ENCODE measurements around the gene STYXL1.

Gene STYXL1

GRCh38 chr7:75991531-75992082 lies 56.2 kb downstream of the STYXL1 start:
- no peak for DNase-seq

- no peak for DNase-seq
Observed at GRCh38 chr7:75989500-75990388, 58.1 kb downstream of the STYXL1 start.

DNA sequence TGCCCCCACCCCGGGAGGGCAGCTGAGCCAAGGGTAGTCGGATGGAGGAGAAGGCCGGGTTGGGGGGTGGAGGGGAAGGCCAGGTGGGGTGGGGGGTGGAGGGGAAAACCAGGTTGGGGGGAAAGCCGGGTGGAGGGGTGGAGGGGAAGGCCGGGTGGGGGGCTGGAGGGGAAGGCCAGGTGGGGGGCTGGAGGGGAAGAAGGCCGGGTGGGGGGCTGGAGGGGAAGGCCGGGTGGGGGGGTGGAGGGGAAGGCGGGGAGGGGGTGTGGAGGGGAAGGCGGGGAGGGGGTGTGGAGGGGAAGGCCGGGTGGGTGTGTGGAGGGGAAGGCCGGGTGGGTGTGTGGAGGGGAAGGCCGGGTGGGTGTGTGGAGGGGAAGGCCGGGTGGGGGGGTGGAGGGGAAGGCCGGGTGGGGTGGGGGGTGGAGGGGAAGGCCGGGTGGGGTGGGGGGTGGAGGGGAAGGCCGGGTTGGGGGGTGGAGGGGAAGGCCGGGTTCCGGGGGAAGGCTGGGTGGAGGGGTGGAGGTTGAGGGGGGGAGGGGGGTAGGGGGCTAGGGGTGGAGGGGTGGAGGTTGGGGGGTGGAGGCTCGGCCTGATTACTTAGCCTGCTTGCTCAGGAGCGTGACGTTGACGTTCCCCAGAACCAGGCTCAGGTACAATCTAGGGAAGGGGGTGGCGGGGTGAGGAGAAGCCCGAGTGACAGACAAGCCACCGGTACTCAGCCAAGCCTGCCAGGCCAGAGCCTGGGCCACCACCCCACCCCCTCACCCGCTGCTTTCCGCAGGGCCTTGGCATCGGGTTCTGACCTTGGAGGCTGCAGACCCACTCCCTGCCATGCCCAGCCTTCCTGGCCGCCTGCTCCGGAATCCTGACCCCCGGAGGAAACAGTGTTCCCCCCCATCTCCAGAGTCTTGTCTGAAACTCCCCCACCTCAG lies 59.0 kb downstream of the STYXL1 start:
- DNase-seq = no peak

DNA sequence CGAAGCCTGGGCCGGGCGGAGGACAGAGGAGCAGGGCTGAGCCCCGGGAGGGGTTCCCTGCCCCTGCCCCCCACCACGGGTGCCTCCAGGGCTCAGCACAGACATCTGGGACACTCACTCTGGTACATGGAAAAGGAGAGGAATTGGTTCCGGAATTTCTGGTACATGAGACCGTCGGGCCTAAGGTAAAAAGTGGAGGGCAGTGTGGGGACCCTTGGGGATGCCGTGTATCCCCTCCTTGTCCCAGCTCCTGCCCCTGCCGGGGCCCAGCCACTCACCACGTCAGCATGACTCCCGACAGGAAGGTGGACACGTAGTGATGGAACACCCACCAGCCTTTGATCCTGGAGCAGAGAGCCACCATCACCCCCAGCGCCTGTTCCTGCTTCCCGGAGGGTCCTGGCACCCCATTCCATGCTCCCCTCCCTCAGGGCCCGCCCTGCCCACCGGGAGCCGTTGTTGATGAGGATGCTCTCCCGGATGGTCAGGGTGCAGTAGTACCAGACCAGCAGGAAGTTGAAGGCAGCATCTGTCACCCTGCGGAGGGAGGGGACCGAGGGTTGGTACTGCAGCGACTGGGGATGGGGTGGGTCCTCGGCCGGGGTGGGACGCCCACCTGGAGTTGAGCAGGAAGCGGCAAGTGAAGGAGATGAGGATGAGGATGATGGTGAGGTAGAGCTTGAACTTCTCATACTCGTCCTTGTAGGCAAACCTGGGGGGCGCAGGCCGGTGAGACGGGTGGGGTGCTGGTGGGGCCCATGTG lies 59.8 kb downstream of the STYXL1 start:
- no peak for DNase-seq

DNA sequence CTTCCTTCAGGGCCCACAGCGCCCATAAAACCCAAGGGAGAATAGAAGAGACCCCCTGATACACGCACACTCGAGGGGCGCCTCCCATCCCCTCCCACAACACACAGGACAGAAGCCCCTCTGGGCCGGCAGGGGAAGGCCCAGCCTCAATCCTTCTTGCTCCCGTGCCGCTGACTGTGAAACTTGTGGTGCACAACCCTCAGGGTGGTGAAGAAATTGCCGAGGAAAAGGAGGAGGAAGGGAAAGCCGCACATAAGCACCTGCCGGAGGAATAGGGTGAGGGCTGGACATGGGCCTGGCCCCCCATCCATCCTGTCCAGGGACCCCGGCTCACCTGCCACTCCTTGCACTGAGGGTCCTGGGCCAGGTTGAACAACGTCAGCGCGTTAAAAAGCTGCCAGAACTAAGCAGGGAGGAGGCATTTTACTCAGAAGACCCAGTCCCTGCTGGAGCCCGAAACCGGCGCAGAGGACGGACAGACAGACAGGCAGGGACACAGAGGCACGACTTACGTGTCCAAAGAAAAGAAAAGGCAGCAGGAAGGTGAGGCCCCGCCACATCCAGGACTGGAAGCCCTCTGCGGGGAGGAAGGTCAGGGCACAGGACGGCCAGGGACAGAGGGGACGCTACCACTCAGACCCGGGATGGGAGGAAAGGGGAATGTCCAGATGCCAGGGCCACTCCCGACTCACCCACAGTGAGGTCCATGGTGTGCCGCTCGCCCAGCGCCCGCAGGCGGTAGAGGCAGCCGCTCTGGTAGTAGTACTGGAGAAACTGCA lies 60.6 kb downstream of the STYXL1 start:
- DNase-seq = no peak

- DNase-seq = no peak
Observed at GRCh38 chr7:75986147-75986781, 61.5 kb downstream of the STYXL1 start.

- DNase-seq = no peak
Observed at GRCh38 chr7:75985518-75986146, 62.2 kb downstream of the STYXL1 start.

DNA sequence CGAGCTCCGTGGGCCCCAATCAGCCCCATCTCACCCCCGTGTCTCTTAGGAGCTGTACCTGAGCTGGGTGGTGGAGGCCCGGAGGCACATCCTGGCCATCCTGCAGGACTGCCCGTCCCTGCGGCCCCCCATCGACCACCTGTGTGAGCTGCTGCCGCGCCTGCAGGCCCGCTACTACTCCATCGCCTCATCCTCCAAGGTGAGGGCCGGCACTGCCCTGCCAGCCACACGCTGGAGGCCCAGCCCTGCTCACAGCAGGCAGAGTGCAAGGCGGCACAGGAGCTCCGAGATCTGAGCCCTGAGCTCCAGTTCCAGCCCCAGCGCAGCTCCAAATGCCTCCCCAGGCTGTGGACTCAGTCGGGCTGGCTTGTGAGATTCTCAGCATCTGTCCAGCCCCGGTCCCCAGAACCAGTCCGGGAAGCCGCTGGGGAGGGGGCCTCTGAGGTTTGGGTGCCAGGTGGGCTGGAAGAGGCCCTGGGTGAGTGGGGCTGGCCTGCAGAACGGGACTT lies 62.7 kb downstream of the STYXL1 start:
- DNase-seq = no peak

- DNase-seq = no peak
Observed at GRCh38 chr7:75984130-75985008, 63.4 kb downstream of the STYXL1 start.

DNA sequence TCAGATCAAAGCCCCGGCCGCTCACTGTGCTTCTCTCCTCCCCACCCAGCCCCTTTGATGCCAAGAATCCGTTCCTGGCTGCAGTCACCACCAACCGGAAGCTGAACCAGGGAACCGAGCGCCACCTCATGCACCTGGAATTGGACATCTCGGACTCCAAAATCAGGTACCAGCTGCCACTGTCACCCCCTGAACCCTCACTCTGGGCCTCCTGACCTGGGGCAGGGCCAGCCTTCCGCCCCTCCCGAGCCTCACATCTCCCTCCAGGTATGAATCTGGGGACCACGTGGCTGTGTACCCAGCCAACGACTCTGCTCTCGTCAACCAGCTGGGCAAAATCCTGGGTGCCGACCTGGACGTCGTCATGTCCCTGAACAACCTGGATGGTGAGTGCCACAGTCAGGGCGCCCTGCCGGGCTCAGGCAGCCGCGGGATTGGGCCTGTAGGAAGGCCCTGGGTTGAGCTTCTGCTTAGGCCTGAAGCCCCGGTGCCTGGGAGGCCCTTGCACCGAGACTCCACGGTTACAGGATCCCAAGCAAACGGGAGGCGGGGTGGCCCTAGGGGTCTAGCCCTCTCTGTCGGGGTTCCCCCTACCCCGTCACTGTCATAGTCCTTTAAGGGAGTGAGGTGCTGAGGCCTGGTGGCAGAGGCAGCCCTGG lies 64.2 kb downstream of the STYXL1 start:
- no peak for DNase-seq

DNA sequence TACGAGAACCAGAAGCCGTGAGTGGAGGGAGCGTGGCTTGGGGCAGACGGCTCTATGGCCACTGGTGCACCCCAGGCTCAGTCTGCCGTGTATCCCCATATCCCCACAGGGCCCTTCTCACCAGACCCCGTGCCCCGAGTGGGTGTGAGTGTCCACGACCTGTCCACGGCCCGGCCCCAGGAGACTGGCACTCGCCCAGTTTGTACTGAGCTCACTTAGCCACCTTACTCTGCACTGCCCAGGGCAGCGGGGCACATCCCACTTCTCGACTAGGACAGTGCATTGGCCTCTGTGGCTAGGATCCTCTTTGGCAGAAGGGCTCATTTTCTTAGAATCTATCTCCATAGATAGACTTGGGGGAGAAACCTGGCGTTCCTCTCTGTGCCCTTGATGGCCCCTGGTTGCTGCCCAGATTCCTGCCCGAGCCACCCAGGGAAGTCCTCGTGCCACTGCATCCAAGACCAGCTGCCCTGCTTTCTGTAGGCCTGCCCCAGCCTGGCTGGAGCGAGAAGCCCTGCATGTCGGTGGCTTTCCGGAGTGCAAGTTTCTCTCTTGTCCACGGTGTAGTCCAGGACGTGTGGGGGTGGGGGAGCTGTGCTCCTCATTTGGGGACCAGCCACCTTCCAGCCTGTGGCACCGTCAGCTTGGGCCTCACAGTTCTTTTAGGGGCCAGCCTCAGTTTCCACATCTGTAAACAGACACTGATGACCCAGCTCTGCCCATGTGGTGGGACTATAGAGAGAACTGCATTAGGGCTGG lies 65.3 kb downstream of the STYXL1 start:
- no peak for DNase-seq

DNA sequence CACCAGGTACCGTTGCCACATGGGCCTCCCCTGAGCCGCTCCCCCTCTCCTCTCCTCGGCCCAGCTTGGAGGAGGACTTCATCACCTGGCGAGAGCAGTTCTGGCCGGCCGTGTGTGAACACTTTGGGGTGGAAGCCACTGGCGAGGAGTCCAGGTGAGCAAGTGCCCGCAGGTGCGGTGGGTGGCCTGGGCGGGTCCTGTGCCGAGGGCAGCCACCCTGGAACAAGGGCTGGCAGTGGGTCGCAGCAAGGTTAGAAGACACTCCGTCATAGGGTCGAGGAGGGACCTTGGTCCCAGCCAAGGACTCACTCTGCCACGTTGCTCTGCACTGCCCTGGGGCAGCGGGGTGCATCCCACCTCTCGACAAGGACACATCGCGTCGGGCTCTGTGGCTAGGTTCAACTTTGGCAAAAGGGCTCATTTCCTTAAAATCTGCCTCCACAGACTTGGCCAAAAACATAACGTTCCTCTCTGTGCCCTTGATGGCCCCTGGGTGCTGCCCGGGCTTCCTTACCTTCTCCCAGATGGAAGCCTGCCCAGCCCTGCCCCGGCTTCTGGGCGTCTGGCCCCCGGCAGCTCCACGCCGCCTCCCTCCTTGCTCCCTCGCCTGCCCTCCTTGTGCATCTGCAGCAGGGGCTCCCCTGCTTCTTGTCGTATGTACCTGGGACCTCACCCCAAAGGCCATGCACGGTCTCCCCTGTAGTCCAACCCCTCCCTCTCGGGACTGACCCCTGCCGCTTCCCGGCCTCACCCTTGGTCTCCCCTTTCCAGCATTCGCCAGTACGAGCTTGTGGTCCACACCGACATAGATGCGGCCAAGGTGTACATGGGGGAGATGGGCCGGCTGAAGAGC lies 66.1 kb downstream of the STYXL1 start:
- DNase-seq = no peak

- DNase-seq = no peak
Observed at GRCh38 chr7:75981203-75981452, 66.7 kb downstream of the STYXL1 start.

GRCh38 chr7:75980430-75981202 lies 67.2 kb downstream of the STYXL1 start:
- no peak for DNase-seq

GRCh38 chr7:75979759-75980429 lies 67.9 kb downstream of the STYXL1 start:
- no peak for DNase-seq

DNA sequence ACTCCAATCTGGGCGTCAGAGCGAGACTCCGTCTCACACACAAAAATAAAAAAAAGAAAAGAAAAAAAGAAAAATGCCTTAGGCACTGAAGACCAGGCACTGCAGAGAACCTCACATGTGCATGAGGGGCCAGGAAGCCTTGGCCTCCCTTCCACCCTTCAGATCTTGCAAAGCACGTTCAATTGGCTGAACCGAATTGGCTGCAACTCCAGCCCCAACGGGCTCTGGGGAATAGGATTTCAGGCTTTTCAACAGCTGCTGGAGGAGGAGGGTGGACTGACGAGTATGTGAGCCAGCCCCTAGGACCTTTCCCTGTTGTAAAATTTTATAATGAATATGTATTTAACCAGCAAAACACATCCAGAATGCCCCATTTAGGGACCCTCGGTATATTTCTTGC lies 70.1 kb downstream of the STYXL1 start:
- DNase-seq = no peak
